Gastroesophageal sphincter (tissue), 4 donors: ENCODE results near the gene TMC6. TPM values are rescaled to one million over a fixed set of nuclear protein-coding genes. Genes with fewer than 3 reads are reported as not detected.

Experiments used
- ATAC-seq: fragments of 150-250 bp; one replicate; pipeline ENCODE4 v1.9.1; 2016; ENCODE audit warnings: mild to moderate bottlenecking, moderate library complexity
- H3K27ac ChIP-seq, 4 donors: fragments of 200-600 bp; sonication (generic) in 3 of 4; 1 replicate in 3 of 4; 2 replicates in 1 of 4; pipeline ENCODE4 v1.5.1; 2016 to 2019
- H3K27me3 ChIP-seq: fragments of 200-600 bp; sonication (generic); one replicate; pipeline ENCODE4 v1.5.1; 2019
- H3K36me3 ChIP-seq, 2 donors: fragments of 200-600 bp; sonication (generic); one replicate each; pipeline ENCODE4 v1.5.1; 2019; ENCODE audit warnings: control low read depth in 1 of 2
- H3K4me1 ChIP-seq, 3 donors: fragments of 200-600 bp; sonication (generic); 1 replicate in 2 of 3; 2 replicates in 1 of 3; pipeline ENCODE4 v1.5.1; 2016 to 2019; ENCODE audit warnings: control low read depth in 2 of 3
- H3K4me3 ChIP-seq, 2 donors: fragments of 200-600 bp; sonication (generic); one replicate each; pipeline ENCODE4 v1.5.1; 2019; ENCODE audit warnings: mild to moderate bottlenecking in 1 of 2, moderate library complexity in 1 of 2
- H3K9me3 ChIP-seq, 3 donors: fragments of 200-600 bp; sonication (generic); one replicate each; pipeline ENCODE4 v1.5.1; 2017 to 2019; ENCODE audit warnings: control low read depth in 2 of 3
- CTCF ChIP-seq, 4 experiments: fragments of 200-600 bp in 2 of 4; fragments of 450-650 bp in 2 of 4; sonication (generic) in 1 of 4; IDR thresholded peaks; one replicate each; pipeline ENCODE4 v1.5.1; 2017 to 2019; ENCODE audit warnings: antibody characterized with exemption in 4 of 4, mild to moderate bottlenecking in 2 of 4, moderate library complexity in 2 of 4
- EP300 ChIP-seq: sonication (generic); formaldehyde crosslinking; IDR thresholded peaks from one replicate; pipeline ENCODE4 v1.6.1; 2017; ENCODE audit warnings: antibody characterized with exemption, mild to moderate bottlenecking
- POLR2A ChIP-seq, 2 donors: fragments of 450-650 bp; IDR thresholded peaks; one replicate each; pipeline ENCODE4 v1.6.1; 2017; ENCODE audit warnings: antibody characterized with exemption in 2 of 2, mild to moderate bottlenecking in 2 of 2, moderate library complexity in 1 of 2
- POLR2AphosphoS5 ChIP-seq: sonication (generic); formaldehyde crosslinking; IDR thresholded peaks from one replicate; pipeline ENCODE4 v1.6.1; 2017; ENCODE audit warnings: antibody characterized with exemption
- WGBS, 2 donors: methylation state at CpG; one replicate each; pipeline ENCODE4 v1.1.5; 2018; ENCODE audit warnings: low coverage in 1 of 2; 5-methylcytosine and 5-hydroxymethylcytosine counted together
- total RNA-seq, 4 donors: library from RNA; depleted of rRNA; stranded (reverse); fragments of >200 nt; gene quantifications; one replicate each; pipeline ENCODE4 v1.1.0, GENCODE V29; 2016

TMC6 gene
- total RNA-seq, 4 donors from 2014 or later: 12.4 to 19.0 (median 15.5) TPM

GRCh38 chr17:78163881-78164747 lies 35.6 kb upstream of the TMC6 start:
- H3K27me3 ChIP-seq: no peaks in the 10 kb centered on the region
- no peaks in the 10 kb centered on the region for H3K9me3 ChIP-seq
- peaks cover 0 to 8% (median 0%) of the 10 kb centered on the region in 3 donors for H3K4me1 ChIP-seq
- 90 to 100% methylated on average over 1 to 2 of the region's 22 CpGs for WGBS, 2 donors
- H3K36me3 ChIP-seq: no peaks in the 10 kb centered on the region
- TF ChIP-seq POLR2AphosphoS5 (no peak), CTCF (IDR thresholded peaks at IDR 0.05) (no peak), EP300 (no peak), POLR2A (IDR thresholded peaks at IDR 0.05) (no peak)
- no peak for ATAC-seq
- H3K27ac ChIP-seq: no peak overlapping the region
- no peak overlapping the region for H3K4me3 ChIP-seq

- no peaks in the 10 kb centered on the region for H3K9me3 ChIP-seq
- H3K4me1 ChIP-seq: no peaks in the 10 kb centered on the region
- H3K36me3 ChIP-seq: no peaks in the 10 kb centered on the region
- 77 to 85% methylated on average over 10 of the region's 10 CpGs for WGBS, 2 donors
- no peaks in the 10 kb centered on the region for H3K27me3 ChIP-seq
- ATAC-seq: no peak
- no peak overlapping the region for H3K4me3 ChIP-seq
- no peak overlapping the region for H3K27ac ChIP-seq
- no peak for TF ChIP-seq POLR2AphosphoS5
- no peak for TF ChIP-seq EP300
- TF ChIP-seq CTCF (IDR thresholded peaks at IDR 0.05): no peak
- TF ChIP-seq POLR2A (IDR thresholded peaks at IDR 0.05): no peak
Measured at GRCh38 chr17:78159575-78160158, 31.1 kb upstream of the TMC6 start.

GRCh38 chr17:78154903-78155811 lies 26.6 kb upstream of the TMC6 start:
- no peak for TF ChIP-seq POLR2AphosphoS5
- no peak for TF ChIP-seq EP300
- TF ChIP-seq POLR2A (IDR thresholded peaks at IDR 0.05): no peak
- no peak for TF ChIP-seq CTCF (IDR thresholded peaks at IDR 0.05)
- Histone ChIP-seq H3K4me3 (no peak overlapping the region), H3K36me3 (no peaks in the 10 kb centered on the region), H3K27me3 (no peaks in the 10 kb centered on the region), H3K27ac (no peak overlapping the region), H3K9me3 (no peaks in the 10 kb centered on the region), H3K4me1 (no peaks in the 10 kb centered on the region)
- WGBS, 2 donors: 81 to 88% methylated on average over 4 to 11 of the region's 11 CpGs
- no peak for ATAC-seq

- H3K27ac ChIP-seq: no peak overlapping the region
Measured at GRCh38 chr17:78151514-78152008, 23.0 kb upstream of the TMC6 start.

More at GRCh38 chr17:78151514-78152008, 23.0 kb upstream of the TMC6 start:
- ATAC-seq: no peak
- Histone ChIP-seq H3K27me3 (no peaks in the 10 kb centered on the region), H3K36me3 (no peaks in the 10 kb centered on the region), H3K4me3 (no peak overlapping the region), H3K4me1 (peaks cover 0 to 4% (median 0%) of the 10 kb centered on the region in 3 donors), H3K9me3 (no peaks in the 10 kb centered on the region)
- 63 to 75% methylated on average over 5 to 7 of the region's 7 CpGs for WGBS, 2 donors
- no peak for TF ChIP-seq EP300
- no peak for TF ChIP-seq POLR2A (IDR thresholded peaks at IDR 0.05)
- TF ChIP-seq POLR2AphosphoS5: no peak
- no peak for TF ChIP-seq CTCF (IDR thresholded peaks at IDR 0.05)
